ENCODE results near the gene NCK1.

DNA sequence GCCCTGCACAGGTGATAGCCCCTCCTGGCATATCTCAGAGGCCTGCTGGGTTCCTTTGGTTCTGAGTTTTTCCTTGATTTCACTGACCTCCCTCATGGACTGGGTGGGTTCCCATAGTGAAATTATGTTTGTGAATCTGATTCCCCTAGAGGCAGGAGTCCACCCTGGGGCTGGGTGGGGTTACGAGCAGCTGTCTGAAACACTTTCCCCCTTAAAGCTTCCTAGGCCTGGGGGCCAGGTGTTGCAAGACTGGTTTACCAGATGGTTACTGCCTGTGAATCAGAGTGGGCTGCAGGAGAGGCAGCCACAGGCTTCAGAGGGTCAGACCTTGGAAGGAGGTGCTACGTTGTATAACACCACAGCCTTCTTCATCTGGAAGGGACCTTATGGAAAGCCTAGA is 130.1 kb downstream of the NCK1 start:
- no peak for TF ChIP-seq EZH2 (IDR thresholded peaks at IDR 0.05; ENCODE audit: insufficient read depth, low read length)
- TF ChIP-seq, protein P1, sequence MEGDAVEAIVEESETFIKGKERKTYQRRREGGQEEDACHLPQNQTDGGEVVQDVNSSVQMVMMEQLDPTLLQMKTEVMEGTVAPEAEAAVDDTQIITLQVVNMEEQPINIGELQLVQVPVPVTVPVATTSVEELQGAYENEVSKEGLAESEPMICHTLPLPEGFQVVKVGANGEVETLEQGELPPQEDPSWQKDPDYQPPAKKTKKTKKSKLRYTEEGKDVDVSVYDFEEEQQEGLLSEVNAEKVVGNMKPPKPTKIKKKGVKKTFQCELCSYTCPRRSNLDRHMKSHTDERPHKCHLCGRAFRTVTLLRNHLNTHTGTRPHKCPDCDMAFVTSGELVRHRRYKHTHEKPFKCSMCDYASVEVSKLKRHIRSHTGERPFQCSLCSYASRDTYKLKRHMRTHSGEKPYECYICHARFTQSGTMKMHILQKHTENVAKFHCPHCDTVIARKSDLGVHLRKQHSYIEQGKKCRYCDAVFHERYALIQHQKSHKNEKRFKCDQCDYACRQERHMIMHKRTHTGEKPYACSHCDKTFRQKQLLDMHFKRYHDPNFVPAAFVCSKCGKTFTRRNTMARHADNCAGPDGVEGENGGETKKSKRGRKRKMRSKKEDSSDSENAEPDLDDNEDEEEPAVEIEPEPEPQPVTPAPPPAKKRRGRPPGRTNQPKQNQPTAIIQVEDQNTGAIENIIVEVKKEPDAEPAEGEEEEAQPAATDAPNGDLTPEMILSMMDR (IDR thresholded peaks at IDR 0.05; ENCODE audit: insufficient read depth, low read depth, low read length) = no peak
